A673 (cell line): ENCODE measurements around the gene PLEKHA3.

Source experiments
- EZH2 ChIP-seq: fragments of 200-600 bp; sonication (generic); IDR thresholded peaks from 2 replicates; pipeline ENCODE4 v1.6.1; 2017; ENCODE audit warnings: borderline replicate concordance, low read depth, mild to moderate bottlenecking, mixed read lengths, antibody characterized with exemption, low read length; ENCODE audit not compliant: poor library complexity, severe bottlenecking
- TF ChIP-seq, protein P1 (sequence below): fragments of 300-800, 200-600 bp; sonication (generic); conservative IDR thresholded peaks from 2 replicates; pipeline ENCODE4 v1.5.1; 2017; ENCODE audit warnings: low read depth, mild to moderate bottlenecking, antibody characterized with exemption, low read length, moderate library complexity, mixed read lengths

- TF ChIP-seq, protein P1, sequence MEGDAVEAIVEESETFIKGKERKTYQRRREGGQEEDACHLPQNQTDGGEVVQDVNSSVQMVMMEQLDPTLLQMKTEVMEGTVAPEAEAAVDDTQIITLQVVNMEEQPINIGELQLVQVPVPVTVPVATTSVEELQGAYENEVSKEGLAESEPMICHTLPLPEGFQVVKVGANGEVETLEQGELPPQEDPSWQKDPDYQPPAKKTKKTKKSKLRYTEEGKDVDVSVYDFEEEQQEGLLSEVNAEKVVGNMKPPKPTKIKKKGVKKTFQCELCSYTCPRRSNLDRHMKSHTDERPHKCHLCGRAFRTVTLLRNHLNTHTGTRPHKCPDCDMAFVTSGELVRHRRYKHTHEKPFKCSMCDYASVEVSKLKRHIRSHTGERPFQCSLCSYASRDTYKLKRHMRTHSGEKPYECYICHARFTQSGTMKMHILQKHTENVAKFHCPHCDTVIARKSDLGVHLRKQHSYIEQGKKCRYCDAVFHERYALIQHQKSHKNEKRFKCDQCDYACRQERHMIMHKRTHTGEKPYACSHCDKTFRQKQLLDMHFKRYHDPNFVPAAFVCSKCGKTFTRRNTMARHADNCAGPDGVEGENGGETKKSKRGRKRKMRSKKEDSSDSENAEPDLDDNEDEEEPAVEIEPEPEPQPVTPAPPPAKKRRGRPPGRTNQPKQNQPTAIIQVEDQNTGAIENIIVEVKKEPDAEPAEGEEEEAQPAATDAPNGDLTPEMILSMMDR, result no peak
- no peak for TF ChIP-seq EZH2
Measured at GRCh38 chr2:178502751-178503150, 22.5 kb downstream of the PLEKHA3 start.
